GM12891 (cell line): Measurements from ENCODE around the gene PRR14.

Experiments used
- PAX5 ChIP-seq: IDR thresholded peaks from 2 replicates; pipeline ENCODE4 v1.6.1; 2011; ENCODE audit warnings: low read length, moderate library complexity, mild to moderate bottlenecking; ENCODE audit not compliant: insufficient read depth, severe bottlenecking
- POLR2A ChIP-seq: IDR thresholded peaks from 2 replicates; pipeline ENCODE4 v1.6.1; 2011; ENCODE audit warnings: low read depth, low read length, control low read depth
- POLR2AphosphoS5 ChIP-seq: IDR thresholded peaks from 2 replicates; pipeline ENCODE4 v1.6.1; 2011; ENCODE audit warnings: low read depth, low read length, control low read depth
- SPI1 ChIP-seq: IDR thresholded peaks from 2 replicates; pipeline ENCODE4 v1.6.1; 2011; ENCODE audit warnings: low read depth, low read length, control low read depth
- TAF1 ChIP-seq: IDR thresholded peaks from 2 replicates; pipeline ENCODE4 v1.6.1; 2011; ENCODE audit warnings: low read depth, low read length, control low read depth

DNA sequence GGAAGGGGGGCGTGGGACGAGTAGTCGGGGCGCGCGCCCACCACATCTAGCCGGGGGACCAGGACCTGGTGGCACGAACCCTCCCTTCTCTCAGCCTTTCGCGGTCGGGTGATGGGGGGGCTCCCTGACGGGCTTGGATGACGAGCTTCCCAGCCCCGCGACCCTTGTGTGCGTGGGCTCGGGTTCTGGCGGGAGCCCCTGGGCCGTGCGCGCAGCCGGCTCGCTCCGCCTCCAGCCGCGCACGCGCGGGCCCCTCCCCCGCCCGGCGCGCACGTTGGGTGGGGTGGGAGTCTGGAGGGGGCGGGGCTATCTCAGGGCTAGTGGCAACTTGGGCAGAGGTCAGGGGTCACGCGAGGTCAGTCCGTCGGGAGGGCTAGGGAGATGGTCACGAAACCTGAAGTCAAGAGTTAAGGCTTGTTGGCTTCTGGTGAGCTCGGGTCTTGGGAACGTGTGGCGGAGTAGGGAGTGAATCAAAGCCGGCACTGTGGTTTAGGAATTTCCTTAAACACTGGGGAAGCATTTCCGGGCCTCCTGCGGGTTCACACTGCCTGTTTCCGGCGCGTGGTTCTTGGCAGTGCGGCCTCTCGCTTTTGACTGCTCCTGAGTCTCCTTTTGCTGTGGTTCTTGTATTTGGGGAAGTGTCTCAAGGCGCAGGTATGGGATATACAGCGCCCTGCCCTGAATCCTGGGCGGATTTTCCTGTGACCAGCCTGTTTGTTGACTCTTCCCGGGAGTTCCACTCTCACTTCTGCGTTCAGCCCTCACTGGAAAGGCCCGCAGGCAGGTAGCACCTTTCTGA is 48.3 kb downstream of the PRR14 start, which contains the start of gene SRCAP:
- 0 out of 2 replicates have a peak, but pooled peaks have one; percentile 29 for TF ChIP-seq POLR2A
- TF ChIP-seq POLR2AphosphoS5: no peak; the same call in 1 of the 2 replicates
- TF ChIP-seq TAF1: no peak; the same call in 1 of the 2 replicates
- TF ChIP-seq SPI1: peak; percentile 59
- TF ChIP-seq PAX5: no peak
